NCI-H146 (cell line): ENCODE measurements around the gene TNFRSF14.
"Not testable (repeated sequence)": the region's sequence is repeated elsewhere in the genome, so short reads cannot be mapped to it uniquely, and the experiment has no call there.

Source experiments
- DNase-seq: peaks from one replicate; lab custom pipeline; 2025; lab: John Stamatoyannopoulos, UW

Gene TNFRSF14

GRCh38 chr1:2567083-2567679 lies 11.0 kb downstream of the TNFRSF14 start:
- no peak for DNase-seq

- not testable (repeated sequence) for DNase-seq
These were observed 12.1 kb downstream of the TNFRSF14 start for GRCh38 chr1:2568187-2568816.

DNA sequence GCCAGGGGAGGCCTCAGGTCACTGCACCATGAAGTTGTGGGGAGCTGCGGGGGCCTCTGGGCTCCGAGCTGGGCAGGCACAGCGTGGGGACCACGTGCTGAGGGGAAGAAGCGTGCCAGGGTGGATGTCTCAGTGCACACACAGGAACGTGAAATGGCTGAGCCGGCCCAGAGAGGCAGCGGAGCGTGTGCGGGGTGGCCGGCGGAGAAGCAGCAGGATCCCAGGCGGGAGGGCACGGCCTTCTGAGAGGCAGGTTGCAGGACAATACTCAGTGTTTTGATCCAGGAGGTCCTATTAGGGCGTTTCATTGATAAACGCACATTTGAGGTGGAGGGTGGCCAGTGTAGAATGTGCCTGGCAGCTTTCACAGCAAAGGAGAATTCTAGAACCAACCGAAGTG lies 12.9 kb downstream of the TNFRSF14 start:
- no peak for DNase-seq

DNA sequence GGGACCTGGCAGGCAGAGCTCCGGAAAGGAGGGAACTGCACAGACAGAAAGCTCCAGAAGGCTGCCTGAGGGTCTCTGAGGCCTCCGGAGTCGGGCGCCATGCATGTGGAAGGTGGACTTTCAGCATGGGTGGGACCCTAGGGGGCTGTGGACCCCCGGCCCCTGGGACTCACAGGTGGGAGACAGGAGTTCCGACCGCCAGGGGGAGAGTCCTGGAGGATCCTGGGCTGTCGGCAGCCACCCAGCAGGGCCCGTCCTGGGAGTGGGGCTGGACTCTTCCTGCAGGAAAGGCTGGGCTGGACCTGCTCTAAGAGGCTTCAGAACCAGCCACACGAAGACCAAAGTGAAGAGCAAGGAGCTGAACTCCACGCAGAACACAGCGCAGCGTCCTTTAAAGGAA lies 13.5 kb downstream of the TNFRSF14 start:
- not testable (repeated sequence) for DNase-seq

- DNase-seq = no peak
These were observed 14.2 kb downstream of the TNFRSF14 start for GRCh38 chr1:2570332-2570731.

DNA sequence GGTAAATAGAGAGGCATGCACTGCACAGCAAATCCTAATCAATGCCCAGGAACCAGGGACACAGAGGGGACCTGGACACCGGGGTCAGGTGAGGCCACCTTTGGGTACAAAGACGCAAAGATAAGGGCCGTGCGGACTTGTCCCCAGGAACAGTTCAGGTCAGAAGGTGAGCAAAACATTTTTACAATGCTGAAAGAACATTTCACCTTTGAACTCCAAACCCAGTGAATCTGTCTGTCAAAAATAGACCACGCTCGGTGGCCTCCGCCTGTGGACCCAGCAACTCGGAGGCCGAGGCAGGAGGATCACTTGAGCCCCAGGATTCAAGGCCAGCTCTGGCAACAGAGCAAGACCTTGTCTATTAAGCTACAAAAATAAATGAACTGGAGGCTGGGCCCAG lies 15.2 kb downstream of the TNFRSF14 start:
- no peak for DNase-seq

GRCh38 chr1:2573250-2573920 lies 17.2 kb downstream of the TNFRSF14 start:
- DNase-seq = no peak

GRCh38 chr1:2574350-2574749 lies 18.2 kb downstream of the TNFRSF14 start:
- DNase-seq = no peak

DNA sequence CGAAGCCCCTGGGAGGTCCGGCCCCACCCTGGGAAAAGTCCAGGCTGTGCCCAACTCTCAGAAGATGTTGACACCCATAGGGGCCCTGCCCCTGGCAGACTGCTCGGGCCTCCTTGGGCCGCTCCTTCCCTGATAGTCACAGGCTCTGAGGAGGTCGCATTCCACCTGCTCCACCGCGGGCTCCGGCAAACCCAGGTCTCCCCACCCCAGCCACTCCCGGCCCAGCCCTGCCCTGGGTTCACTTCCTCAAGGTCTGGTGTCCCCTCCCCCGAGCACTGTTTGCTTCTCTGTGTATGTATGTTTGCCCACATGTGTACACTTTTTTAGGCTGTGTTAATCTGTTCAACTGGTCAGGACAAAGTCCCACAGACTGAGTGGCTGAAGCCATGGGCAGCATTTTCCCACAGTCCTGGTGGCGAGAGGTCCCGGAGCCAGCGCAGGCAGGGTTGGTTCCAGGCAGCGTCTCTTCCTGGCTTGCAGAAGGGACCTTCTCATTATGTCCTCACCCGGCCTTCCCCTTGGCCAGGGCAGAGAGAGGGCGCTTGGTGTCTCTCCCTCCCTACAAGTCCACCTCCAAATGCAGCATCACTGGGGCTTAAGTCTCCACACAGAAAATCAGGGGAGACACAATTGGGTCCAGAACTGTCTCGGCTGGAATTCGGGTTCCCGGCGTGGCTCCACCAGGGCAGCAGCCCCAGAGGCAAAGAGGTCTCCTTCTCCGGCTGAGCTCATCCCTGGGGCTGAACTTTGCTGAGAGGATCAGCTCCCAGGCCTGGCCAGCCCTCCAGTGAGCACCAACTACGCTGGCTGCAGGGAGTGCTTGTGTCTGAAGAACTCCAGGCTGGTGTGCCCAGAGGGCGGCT lies 19.9 kb downstream of the TNFRSF14 start:
- DNase-seq = no peak

GRCh38 chr1:2577565-2578075 lies 21.4 kb downstream of the TNFRSF14 start:
- not testable (repeated sequence) for DNase-seq

DNA sequence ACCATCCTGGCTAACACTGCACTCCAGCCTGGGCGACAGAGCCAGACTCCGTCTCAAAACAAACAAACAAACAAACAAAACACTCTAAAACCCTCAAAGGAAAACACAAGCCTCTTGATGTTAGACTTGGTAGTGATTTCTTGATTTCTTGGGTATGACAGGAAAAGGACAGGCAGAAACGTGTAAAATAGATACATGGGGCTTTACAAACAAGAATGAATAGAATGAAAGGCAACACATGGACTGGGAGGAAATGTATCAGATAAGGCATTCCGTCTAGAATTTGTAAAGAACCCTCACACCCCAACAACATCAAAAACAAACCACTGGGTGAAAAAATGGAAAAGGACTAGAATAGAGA lies 22.6 kb downstream of the TNFRSF14 start:
- DNase-seq = no peak

DNA sequence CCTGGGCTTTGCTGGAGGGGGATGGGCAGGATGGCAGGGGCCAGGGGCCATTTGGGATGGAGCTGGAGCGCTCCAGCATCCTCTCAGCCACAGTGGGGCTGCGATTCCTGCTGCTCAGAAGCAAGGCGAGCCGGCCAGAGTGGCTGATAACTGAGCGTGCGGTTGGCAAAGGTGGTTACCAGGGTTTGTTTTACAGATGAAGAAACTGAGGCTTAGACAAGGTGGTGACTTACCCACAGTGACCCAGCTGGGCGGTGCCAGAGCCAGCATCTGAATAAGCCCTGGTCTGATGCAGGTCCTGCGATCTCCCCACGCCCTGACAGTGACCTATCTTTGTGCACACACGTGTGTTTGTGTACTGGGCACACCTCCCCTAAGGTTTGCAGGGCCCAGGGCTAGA lies 24.5 kb downstream of the TNFRSF14 start:
- DNase-seq = no peak

DNA sequence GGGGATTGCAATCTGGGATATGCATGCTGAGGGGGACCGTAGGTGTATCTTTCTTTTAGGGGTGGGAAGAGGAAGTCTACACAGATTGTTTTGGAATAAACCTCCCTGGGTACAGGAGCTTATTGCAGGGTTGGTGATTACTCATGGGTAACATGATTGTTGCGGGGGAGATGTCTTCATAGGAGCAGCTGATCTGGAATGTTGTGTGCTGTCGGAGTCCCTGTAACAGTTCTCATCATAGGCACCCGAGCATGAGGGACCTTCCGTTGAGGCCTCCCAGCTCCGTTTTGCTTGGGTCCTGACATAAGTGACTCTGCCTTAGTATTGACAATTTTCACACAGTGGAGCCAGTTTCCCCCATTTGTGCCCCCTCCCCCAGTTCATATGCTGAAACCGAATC lies 26.2 kb downstream of the TNFRSF14 start:
- DNase-seq = no peak

GRCh38 chr1:2583331-2583791 lies 27.2 kb downstream of the TNFRSF14 start:
- no peak for DNase-seq

DNA sequence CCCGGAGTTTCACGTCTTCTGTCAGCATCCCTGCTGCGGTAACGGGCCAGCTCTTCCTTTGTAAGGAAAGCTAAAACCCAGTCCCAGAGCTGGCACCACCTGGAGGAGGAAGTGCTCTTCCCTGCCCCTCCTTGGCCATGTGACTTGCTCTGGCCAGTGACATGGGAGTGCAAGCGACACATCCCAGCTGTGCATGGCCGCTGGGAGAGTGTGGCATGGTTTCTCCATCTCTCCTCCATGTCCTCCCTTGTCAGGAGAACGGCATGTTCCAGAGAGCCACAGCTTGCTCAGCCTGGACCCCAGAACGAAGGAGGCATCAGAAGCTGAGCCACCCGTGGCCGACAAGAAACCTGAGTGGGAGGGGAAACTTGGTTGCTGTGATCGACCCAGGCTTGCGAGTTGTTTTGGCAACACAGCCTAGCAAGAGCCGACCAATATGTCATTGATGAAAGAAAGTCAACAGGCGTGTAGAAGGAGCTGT lies 27.7 kb downstream of the TNFRSF14 start:
- peak; percentile 77 for DNase-seq

GRCh38 chr1:2584686-2585317 lies 28.6 kb downstream of the TNFRSF14 start:
- DNase-seq = no peak

- DNase-seq = peak; percentile 33
These were observed 29.3 kb downstream of the TNFRSF14 start for GRCh38 chr1:2585318-2586092.

DNA sequence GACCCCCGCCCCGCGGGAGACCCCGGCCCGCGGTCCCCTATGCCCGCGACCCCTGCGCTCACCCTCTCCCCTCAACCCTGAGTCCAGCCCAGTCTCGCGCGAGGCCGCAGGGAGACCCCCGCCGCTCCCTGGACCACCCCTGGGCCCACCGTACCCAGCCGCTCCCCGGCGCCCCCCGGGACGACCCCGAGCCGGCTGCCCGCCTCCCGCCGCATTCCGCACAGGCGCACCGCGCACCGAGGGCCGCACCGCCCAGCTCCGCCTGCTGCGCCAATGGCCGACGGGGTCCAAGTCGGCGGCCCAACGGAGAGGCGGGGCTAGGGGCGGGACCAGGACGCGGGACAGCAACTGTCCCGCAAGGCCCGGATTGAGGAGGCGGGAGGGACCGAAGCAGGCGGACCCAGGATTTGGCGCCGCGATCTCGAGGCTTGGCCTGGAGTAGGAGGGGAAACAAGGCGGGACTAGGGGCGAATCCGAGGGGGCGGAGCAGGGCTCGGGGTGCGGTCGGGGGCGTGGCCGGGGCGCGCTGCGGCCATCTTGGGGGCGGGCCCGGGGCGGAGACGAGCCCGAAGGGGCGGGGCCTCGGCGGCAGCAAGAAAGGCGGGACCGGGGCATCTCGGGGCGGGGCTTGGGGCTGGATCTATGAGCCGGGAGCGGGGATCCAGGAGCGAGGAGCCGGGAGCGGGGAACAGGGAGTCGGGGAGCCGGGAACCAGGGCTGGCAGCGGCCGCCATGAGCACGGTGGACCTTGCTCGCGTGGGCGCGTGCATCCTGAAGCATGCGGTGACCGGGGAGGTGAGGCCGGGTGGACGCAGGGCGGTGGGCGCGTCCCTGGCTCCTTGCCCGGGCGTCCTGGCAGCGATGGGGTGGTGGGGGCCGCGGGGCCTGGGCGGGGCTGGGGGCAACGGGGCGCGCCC lies 30.2 kb downstream of the TNFRSF14 start, which contains the start of gene PRXL2B:
PRXL2B (plus strand) TSS at position 624 of the 917 bp plus-strand sequence; CDS start at position 733, 109 bp downstream.
- peak; percentile 96 for DNase-seq

DNA sequence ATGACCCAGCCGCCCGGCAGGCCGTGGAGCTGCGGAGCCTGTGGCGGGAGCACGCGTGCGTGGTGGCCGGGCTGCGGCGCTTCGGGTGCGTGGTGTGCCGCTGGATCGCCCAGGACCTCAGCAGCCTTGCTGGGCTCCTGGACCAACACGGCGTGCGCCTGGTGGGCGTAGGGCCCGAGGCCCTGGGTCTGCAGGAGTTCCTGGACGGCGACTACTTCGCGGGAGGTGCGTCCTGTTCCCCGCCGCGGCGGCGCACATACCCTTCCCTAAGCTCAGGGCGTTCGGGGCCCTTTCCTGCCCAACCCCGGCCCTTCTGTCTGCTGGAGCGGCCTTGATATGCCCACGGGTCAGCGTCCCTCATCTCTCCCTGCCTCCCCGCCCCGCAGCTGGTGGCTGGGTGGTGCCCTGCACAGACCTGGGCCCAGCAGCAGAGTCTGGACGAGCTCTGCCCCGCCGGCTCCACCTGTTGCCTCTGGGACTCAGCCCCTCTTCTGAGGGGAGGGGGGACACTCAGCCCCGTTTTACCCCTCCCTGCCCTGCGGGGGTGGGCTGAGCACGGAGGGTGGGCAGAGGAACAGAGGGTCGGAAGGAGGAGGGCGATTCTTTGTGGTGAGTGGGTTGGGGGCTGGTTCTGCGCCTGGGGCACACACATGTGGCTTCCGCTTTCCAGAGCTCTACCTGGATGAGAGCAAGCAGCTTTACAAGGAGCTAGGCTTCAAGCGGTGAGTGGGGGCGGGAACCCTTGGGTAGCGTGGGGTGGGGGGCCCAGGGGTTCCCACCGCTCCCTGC lies 31.1 kb downstream of the TNFRSF14 start:
- peak; percentile 53 for DNase-seq
